Measurements from ENCODE around the gene LRRC4B. TPM values are rescaled to one million over a fixed set of nuclear protein-coding genes. Genes with fewer than 3 reads are reported as not detected.
"Not testable (repeated sequence)": the region's sequence is repeated elsewhere in the genome, so short reads cannot be mapped to it uniquely, and the experiment has no call there.

LRRC4B gene, protein sequence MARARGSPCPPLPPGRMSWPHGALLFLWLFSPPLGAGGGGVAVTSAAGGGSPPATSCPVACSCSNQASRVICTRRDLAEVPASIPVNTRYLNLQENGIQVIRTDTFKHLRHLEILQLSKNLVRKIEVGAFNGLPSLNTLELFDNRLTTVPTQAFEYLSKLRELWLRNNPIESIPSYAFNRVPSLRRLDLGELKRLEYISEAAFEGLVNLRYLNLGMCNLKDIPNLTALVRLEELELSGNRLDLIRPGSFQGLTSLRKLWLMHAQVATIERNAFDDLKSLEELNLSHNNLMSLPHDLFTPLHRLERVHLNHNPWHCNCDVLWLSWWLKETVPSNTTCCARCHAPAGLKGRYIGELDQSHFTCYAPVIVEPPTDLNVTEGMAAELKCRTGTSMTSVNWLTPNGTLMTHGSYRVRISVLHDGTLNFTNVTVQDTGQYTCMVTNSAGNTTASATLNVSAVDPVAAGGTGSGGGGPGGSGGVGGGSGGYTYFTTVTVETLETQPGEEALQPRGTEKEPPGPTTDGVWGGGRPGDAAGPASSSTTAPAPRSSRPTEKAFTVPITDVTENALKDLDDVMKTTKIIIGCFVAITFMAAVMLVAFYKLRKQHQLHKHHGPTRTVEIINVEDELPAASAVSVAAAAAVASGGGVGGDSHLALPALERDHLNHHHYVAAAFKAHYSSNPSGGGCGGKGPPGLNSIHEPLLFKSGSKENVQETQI
- polyA plus RNA-seq (2012; rRNA removed), result 5.4 and 6.9 TPM in 2 replicates
- 2.5 and 6.5 TPM in 2 replicates for polyA plus RNA-seq (2012; cell fraction: cytosol; rRNA removed)
- 5.2 and 6.2 TPM in 2 replicates for polyA plus RNA-seq (2012; cell fraction: nucleus; rRNA removed)

DNA sequence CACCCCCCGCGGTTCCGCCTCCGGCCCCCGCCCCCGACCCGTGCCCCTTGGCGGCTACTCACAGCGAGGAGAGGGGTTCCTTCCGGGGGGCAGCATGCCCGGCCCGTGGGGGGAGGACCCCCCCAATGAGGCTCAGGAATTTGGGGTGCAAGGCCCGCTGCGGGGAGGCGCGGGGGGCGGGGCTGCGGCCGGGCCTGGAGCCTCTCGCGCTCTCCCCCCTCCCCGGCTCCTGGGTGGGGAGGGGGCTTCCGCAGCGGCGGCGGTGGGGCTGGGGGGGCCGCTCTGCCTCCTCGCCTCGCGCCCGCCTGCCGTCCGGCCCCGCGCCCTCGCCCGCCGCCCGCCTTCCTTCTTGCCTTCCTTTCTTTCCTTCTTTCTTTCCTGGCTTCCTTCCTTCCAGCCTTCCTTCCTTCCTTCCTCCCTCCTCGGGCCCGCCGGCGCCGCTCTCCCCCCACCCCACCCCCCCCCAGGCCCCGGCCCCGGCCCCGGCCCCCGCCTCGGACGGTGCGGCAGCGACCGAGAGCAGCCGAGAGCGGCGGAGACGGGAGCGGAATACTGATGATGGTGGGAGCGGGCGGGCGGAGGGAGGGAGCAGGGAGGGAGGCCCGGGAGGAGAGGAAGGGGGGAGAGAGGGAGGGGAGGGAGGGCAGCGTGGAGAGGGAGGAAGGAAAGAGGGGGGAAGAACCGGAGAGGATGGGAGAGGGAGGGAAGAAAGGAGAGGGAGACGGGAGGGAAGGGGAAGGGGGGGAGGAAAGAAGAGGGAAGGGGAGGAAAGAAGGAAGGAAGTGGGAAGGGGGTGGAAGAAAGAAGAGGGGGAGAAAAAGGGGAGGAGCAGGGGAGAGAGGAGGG lies at the start of gene LRRC4B:
Gene LRRC4B (minus strand): TSS at position 554 of the 846 bp plus-strand sequence. CDS start 19,597 bp downstream, outside the sequence.
- H3K9me2 ChIP-seq, result no peaks in the 10 kb centered on the region
- 2% methylated on average over 39 of the region's 65 CpGs for WGBS (ENCODE audit: low lambda C conversion rate)
- POLR2A ChIA-PET, result no interaction called here
- peak within 1 kb of the TSS; percentile 54 to 55; a peak in 3 of 4 replicates for H3K4me3 ChIP-seq (ENCODE audit: low read depth in 2 of 2, low read length in 1 of 2)
- CTCF ChIA-PET, result interaction anchor here (0.6 to 6.4 kb wide), 2 partner anchors 12 kb away, joined by 3 to 50 read pairs; no protein-coding TSS in a partner anchor
- H4K20me1 ChIP-seq (ENCODE audit: insufficient read depth), result peaks cover 4% of the 10 kb centered on the region
- peaks cover 0 to 15% of the 10 kb centered on the region in 2 experiments; a peak in 1 of 4 replicates for H3K4me1 ChIP-seq (ENCODE audit: control insufficient read depth in 1 of 2, insufficient read depth in 2 of 2, low read depth in 1 of 2, low read length in 1 of 2)
- H3K9me3 ChIP-seq, result no peaks in the 10 kb centered on the region
- peak within 1 kb of the TSS; percentile 74 for H3K4me2 ChIP-seq
- no peak within 1 kb of the TSS for H3K9ac ChIP-seq
- peak within 1 kb of the TSS in 1 of 2 experiments; percentile 71; a peak in 2 of 4 replicates for H3K27ac ChIP-seq (ENCODE audit: low read depth in 2 of 2, low read length in 1 of 2)
- H3F3A ChIP-seq (replicated peaks; ENCODE audit: insufficient read depth), result no peaks in the 10 kb centered on the region
- H3K79me2 ChIP-seq (ENCODE audit: insufficient read depth), result no peaks in the 10 kb centered on the region
- TF ChIP-seq CHD2 (IDR thresholded peaks at IDR 0.05; ENCODE audit: low read length, partially characterized antibody) (no peak), EZH2phosphoT487 (IDR thresholded peaks at IDR 0.05; ENCODE audit: borderline replicate concordance, low read depth) (no peak), FOSL2 (IDR thresholded peaks at IDR 0.05; ENCODE audit: borderline replicate concordance, low read depth) (no peak), TCF12 (IDR thresholded peaks at IDR 0.05) (no peak), ELF1 (IDR thresholded peaks at IDR 0.05) (no peak), GABPA (IDR thresholded peaks at IDR 0.05; ENCODE audit: low read depth) (no peak), NFIC (IDR thresholded peaks at IDR 0.05; ENCODE audit: borderline replicate concordance) (no peak), RFX5 (IDR thresholded peaks at IDR 0.05; ENCODE audit: low read length) (no peak), RAD21 (IDR thresholded peaks at IDR 0.05; ENCODE audit: low read length) (no peak), TEAD4 (IDR thresholded peaks at IDR 0.05; ENCODE audit: borderline replicate concordance, insufficient read depth) (no peak)
- H3K36me3 ChIP-seq (replicated peaks in 1 of 2; ENCODE audit: control insufficient read depth in 1 of 2, insufficient read depth in 2 of 2, low read length in 1 of 2), result no peaks in the 10 kb centered on the region
- H3K27me3 ChIP-seq (ENCODE audit: insufficient read depth), result no peaks in the 10 kb centered on the region
- DNase-seq, result peak; percentile 93
- no peak within 1 kb of the TSS for H2AFZ ChIP-seq (ENCODE audit: low read depth)

DNA sequence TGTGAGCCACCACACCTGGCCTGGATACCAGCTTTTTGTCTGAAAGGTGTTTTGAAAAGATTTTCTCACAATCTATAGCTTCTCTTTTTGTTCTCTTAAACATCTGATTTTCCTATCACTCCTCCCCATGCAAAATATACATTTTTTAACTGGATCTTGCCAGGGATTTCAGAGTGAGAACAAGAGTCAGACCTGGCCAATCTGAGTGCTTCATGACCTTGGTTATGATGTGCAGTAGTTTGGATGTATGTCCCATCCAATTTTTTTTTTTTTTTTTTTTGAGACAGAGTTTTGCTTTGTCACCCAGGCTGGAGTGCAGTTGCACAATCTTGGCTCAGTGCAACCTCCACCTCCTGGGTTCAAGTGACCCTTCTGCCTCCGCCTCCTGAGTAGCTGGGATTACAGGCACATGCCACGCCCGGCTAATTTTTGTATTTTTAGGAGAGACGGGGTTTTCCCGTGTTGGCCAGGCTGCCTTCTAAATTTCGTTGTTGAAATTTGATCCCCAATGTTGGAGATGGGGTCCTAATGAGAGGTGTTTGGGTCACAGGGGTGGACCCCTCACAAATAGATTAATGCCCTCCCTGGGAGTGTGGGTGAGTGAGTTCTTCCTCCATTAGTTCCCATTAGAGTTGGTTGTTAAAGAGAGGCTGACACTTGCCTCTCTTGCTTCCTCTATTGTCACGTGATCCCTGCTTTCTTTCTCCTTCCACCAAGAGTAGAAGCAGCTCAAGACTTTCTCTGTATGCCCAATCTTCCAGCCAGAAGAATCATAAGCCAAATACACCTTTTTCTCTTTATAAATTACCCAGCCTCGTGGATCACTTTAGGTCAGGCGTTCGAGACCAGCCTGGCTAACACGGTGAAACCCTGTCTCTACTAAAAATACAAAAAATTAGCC lies 44.5 kb upstream of the LRRC4B start:
- CTCF ChIA-PET, result interaction anchor here (1.2 kb wide), 1 partner anchor 56 kb away, joined by 3 read pairs; no protein-coding TSS in a partner anchor

More for the DNA sequence above, 44.5 kb upstream of the LRRC4B start:
- DNase-seq; H3K9me3 ChIP-seq; H3K4me3 ChIP-seq (ENCODE audit: low read depth in 2 of 2, low read length in 1 of 2); H3K4me2 ChIP-seq; H3K27me3 ChIP-seq (ENCODE audit: insufficient read depth); H3K9ac ChIP-seq; H3K9me2 ChIP-seq; H2AFZ ChIP-seq (ENCODE audit: low read depth); H4K20me1 ChIP-seq (ENCODE audit: insufficient read depth); H3K4me1 ChIP-seq (ENCODE audit: control insufficient read depth in 1 of 2, insufficient read depth in 2 of 2, low read depth in 1 of 2, low read length in 1 of 2); H3K79me2 ChIP-seq (ENCODE audit: insufficient read depth); H3F3A ChIP-seq (replicated peaks; ENCODE audit: insufficient read depth); H3K36me3 ChIP-seq (replicated peaks in 1 of 2; ENCODE audit: control insufficient read depth in 1 of 2, insufficient read depth in 2 of 2, low read length in 1 of 2); H3K27ac ChIP-seq (ENCODE audit: low read depth in 2 of 2, low read length in 1 of 2); POLR2A ChIA-PET: not testable (repeated sequence)
- WGBS (ENCODE audit: low lambda C conversion rate), result 42% methylated on average over 11 of the region's 11 CpGs

Measured in SK-N-SH (cell line).